Activated B cell treated with CpG ODN at 0.5 μM for 24 hours (primary cell): ENCODE results near the gene NBAS. TPM values are rescaled to one million over a fixed set of nuclear protein-coding genes. Genes with fewer than 3 reads are reported as not detected.

Source experiments
- ATAC-seq: fragments of 200-7000 bp; cut with Tn5 transposase; one replicate; pipeline ENCODE4 v1.10.0; 2021; ENCODE audit warnings: low read depth, mild to moderate bottlenecking, moderate library complexity
- CTCF ChIA-PET: fragments of 350-600 bp; sonication (Branson Sonifier 250); formaldehyde crosslinking; loops from one replicate; lab custom pipeline; 2021; ENCODE audit warnings: antibody characterized with exemption; lab: Charles Lee
- POLR2A ChIA-PET: fragments of 350-600 bp; sonication (Branson Sonifier 250); formaldehyde crosslinking; loops from one replicate; lab custom pipeline; 2021; ENCODE audit warnings: antibody characterized with exemption; lab: Charles Lee
- DNase-seq: peaks from one replicate; pipeline ENCODE4 v3.0.0; 2022
- H3K27ac Mint-ChIP-seq: one replicate; pipeline ENCODE4 v1.8.0; 2020; ENCODE audit warnings: mixed read lengths
- H3K27me3 Mint-ChIP-seq: one replicate; pipeline ENCODE4 v1.8.0; 2021; ENCODE audit warnings: mixed read lengths
- H3K36me3 Mint-ChIP-seq: one replicate; pipeline ENCODE4 v1.8.0; 2021; ENCODE audit warnings: low read depth, mixed read lengths
- H3K4me1 Mint-ChIP-seq: one replicate; pipeline ENCODE4 v1.8.0; 2021; ENCODE audit warnings: mixed read lengths
- H3K4me3 Mint-ChIP-seq: one replicate; pipeline ENCODE4 v1.8.0; 2020; ENCODE audit warnings: mild to moderate bottlenecking, mixed read lengths
- H3K9me3 Mint-ChIP-seq: one replicate; pipeline ENCODE4 v1.8.0; 2020; ENCODE audit warnings: mixed read lengths
- CTCF ChIP-seq: fragments of 200-600 bp; IDR thresholded peaks from one replicate; pipeline ENCODE4 v1.8.0; 2022; ENCODE audit warnings: antibody characterized with exemption, mild to moderate bottlenecking
- intact Hi-C: fragments of 100-400 bp; cut with micrococcal nuclease; formaldehyde crosslinking; loops from one replicate; pipeline ENCODE4 v1.15.1; 2024
- total RNA-seq: library from RNA; stranded (reverse); gene quantifications from 2 replicates; pipeline ENCODE4 v1.2.3, GENCODE V29; 2022

NBAS gene
- total RNA-seq, 1 donor from 2014 or later: 40.1 TPM

DNA sequence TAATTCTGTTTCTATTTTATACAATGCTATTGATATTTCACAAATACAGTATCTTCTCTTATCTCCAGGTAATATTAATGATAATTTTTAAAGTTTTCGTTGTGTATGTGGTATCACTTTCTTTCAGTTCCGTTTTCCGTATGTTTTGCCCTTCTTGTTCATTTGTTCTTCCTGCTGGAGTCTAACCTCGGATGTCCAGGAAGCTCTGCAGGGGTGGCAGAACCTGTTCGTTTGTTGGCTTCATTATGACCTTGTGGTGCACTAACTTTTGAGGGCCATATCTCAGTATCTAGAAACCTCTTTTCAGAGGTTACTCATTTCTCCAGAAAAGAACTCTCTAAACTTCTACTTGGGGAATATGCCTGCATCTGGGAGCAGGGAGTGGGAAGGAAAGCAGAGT, 134.5 kb downstream of the NBAS start:
- Mint-ChIP-seq H3K9me3 (no peaks in the 10 kb centered on the region), H3K4me1 (no peaks in the 10 kb centered on the region), H3K27ac (no peak overlapping the region), H3K4me3 (no peak overlapping the region), H3K27me3 (no peaks in the 10 kb centered on the region), H3K36me3 (peaks cover 37% of the 10 kb centered on the region)
- ATAC-seq (no peak), DNase-seq (no peak)
- no peak for TF ChIP-seq CTCF
- POLR2A ChIA-PET: no interaction called here
- CTCF ChIA-PET: no interaction called here
- intact Hi-C loops: no loop called here

GRCh38 chr2:15425712-15426111, 135.4 kb downstream of the NBAS start:
- Mint-ChIP-seq H3K27me3 (no peaks in the 10 kb centered on the region), H3K4me3 (no peak overlapping the region), H3K36me3 (peaks cover 38% of the 10 kb centered on the region), H3K27ac (no peak overlapping the region), H3K9me3 (no peaks in the 10 kb centered on the region), H3K4me1 (no peaks in the 10 kb centered on the region)
- ATAC-seq (no peak), DNase-seq (no peak)
- ChIA-PET CTCF (no interaction called here), POLR2A (no interaction called here)
- intact Hi-C loops: no loop called here
- no peak for TF ChIP-seq CTCF

GRCh38 chr2:15421753-15422152, 139.4 kb downstream of the NBAS start:
- Mint-ChIP-seq H3K9me3 (no peaks in the 10 kb centered on the region), H3K4me1 (no peaks in the 10 kb centered on the region), H3K27ac (no peak overlapping the region), H3K36me3 (peaks cover 63% of the 10 kb centered on the region), H3K27me3 (no peaks in the 10 kb centered on the region), H3K4me3 (no peak overlapping the region)
- ChIA-PET POLR2A (no interaction called here), CTCF (no interaction called here)
- intact Hi-C loops: no loop called here
- DNase-seq (no peak), ATAC-seq (no peak)
- TF ChIP-seq CTCF: no peak

- H3K4me1 Mint-ChIP-seq: no peaks in the 10 kb centered on the region
- POLR2A ChIA-PET: no interaction called here
- ATAC-seq (no peak), DNase-seq (no peak)
- peaks cover 70% of the 10 kb centered on the region for H3K36me3 Mint-ChIP-seq
- no peaks in the 10 kb centered on the region for H3K27me3 Mint-ChIP-seq
- no peak for TF ChIP-seq CTCF
- H3K9me3 Mint-ChIP-seq: no peaks in the 10 kb centered on the region
- no peak overlapping the region for H3K27ac Mint-ChIP-seq
- CTCF ChIA-PET: no interaction called here
- intact Hi-C loops: no loop called here
- H3K4me3 Mint-ChIP-seq: no peak overlapping the region
These were observed 145.4 kb downstream of the NBAS start for GRCh38 chr2:15415748-15416147.

DNA sequence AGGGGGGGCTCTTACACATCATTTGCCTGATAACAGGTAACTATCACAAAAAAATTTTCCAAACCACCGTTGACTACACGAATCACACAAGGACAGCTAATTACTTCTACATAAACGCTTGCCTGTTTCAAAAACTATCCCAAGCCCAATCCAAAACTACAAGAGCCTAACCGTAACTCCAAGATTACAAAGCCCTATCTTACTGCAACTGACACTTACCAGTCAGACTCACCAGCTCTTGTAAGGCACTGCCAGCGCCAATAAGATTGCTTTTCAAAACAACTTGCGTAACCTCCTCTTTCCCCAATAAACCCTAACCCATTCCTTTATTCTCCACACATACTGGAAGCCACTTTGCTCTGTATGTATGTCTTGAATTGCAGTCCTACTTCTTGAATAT, 148.4 kb downstream of the NBAS start:
- no peak for TF ChIP-seq CTCF
- CTCF ChIA-PET: no interaction called here
- Mint-ChIP-seq H3K4me1 (no peaks in the 10 kb centered on the region), H3K36me3 (peaks cover 59% of the 10 kb centered on the region), H3K27me3 (no peaks in the 10 kb centered on the region), H3K27ac (no peak overlapping the region), H3K4me3 (no peak overlapping the region), H3K9me3 (no peaks in the 10 kb centered on the region)
- no peak for DNase-seq
- POLR2A ChIA-PET: no interaction called here
- intact Hi-C loops: no loop called here
- no peak for ATAC-seq
